ENCODE results near the gene TBC1D22A.

- no peak for TF ChIP-seq CTCF (IDR thresholded peaks at IDR 0.05)
- TF ChIP-seq POLR2A (IDR thresholded peaks at IDR 0.05) = no peak
Observed at GRCh38 chr22:47030881-47031627, 268.6 kb downstream of the TBC1D22A start.

All from right lobe of liver (tissue), 4 donors.